Subcutaneous adipose tissue (tissue), 4 donors: ENCODE data around the gene UBR2. TPM values are rescaled to one million over a fixed set of nuclear protein-coding genes. Genes with fewer than 3 reads are reported as not detected.

Source experiments
- CTCF ChIP-seq: fragments of 450-650 bp; IDR thresholded peaks from one replicate; pipeline ENCODE4 v1.5.1; 2016; ENCODE audit warnings: low read depth, mild to moderate bottlenecking, control low read depth, antibody characterized with exemption, moderate library complexity
- total RNA-seq, 4 donors: library from RNA; depleted of rRNA; stranded (reverse); fragments of >200 nt; gene quantifications; one replicate each; pipeline ENCODE4 v1.1.0, GENCODE V29; 2016

UBR2 gene
- total RNA-seq, 4 donors from 2014 or later, result 29.9 to 38.8 (median 36.4) TPM

GRCh38 chr6:42555477-42556457 lies 8.1 kb upstream of the UBR2 start:
- TF ChIP-seq CTCF, result no peak

- no peak for TF ChIP-seq CTCF
Measured at GRCh38 chr6:42556462-42556861, 7.4 kb upstream of the UBR2 start.

GRCh38 chr6:42561986-42562385 lies 1.8 kb upstream of the UBR2 start:
- TF ChIP-seq CTCF, result no peak

GRCh38 chr6:42562788-42563405 lies 932 bp upstream of the UBR2 start:
- TF ChIP-seq CTCF, result no peak

GRCh38 chr6:42564506-42564825 lies 637 bp downstream of the UBR2 start:
- no peak for TF ChIP-seq CTCF

- TF ChIP-seq CTCF, result no peak
Measured at GRCh38 chr6:42565823-42566613, 2.2 kb downstream of the UBR2 start.
